ENCODE data around the gene QKI. TPM values are rescaled to one million over a fixed set of nuclear protein-coding genes. Genes with fewer than 3 reads are reported as not detected.

Gene QKI
- total RNA-seq, 2 donors from 2014 or later: 63.0 to 316 TPM

- H3K27me3 ChIP-seq (replicated peaks; ENCODE audit: insufficient read depth): no peaks in the 10 kb centered on the region
- intact Hi-C loops (cut with DNase I): no loop called here
- no peak for TF ChIP-seq POLR2A (IDR thresholded peaks at IDR 0.05)
- TF ChIP-seq, protein P1, sequence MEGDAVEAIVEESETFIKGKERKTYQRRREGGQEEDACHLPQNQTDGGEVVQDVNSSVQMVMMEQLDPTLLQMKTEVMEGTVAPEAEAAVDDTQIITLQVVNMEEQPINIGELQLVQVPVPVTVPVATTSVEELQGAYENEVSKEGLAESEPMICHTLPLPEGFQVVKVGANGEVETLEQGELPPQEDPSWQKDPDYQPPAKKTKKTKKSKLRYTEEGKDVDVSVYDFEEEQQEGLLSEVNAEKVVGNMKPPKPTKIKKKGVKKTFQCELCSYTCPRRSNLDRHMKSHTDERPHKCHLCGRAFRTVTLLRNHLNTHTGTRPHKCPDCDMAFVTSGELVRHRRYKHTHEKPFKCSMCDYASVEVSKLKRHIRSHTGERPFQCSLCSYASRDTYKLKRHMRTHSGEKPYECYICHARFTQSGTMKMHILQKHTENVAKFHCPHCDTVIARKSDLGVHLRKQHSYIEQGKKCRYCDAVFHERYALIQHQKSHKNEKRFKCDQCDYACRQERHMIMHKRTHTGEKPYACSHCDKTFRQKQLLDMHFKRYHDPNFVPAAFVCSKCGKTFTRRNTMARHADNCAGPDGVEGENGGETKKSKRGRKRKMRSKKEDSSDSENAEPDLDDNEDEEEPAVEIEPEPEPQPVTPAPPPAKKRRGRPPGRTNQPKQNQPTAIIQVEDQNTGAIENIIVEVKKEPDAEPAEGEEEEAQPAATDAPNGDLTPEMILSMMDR (IDR thresholded peaks at IDR 0.05): no peak
- no peak for TF ChIP-seq POLR2AphosphoS5 (IDR thresholded peaks at IDR 0.05)
- no peaks in the 10 kb centered on the region for H3K4me1 ChIP-seq (replicated peaks)
- no peak overlapping the region for H3K4me3 ChIP-seq
- DNase-seq (ENCODE audit: low spot score): no peak
- no peak overlapping the region for H3K27ac ChIP-seq
- H3K36me3 ChIP-seq: no peaks in the 10 kb centered on the region
- H3K9me3 ChIP-seq: no peaks in the 10 kb centered on the region
Observed at GRCh38 chr6:163516908-163517307, 102.4 kb downstream of the QKI start.

DNA sequence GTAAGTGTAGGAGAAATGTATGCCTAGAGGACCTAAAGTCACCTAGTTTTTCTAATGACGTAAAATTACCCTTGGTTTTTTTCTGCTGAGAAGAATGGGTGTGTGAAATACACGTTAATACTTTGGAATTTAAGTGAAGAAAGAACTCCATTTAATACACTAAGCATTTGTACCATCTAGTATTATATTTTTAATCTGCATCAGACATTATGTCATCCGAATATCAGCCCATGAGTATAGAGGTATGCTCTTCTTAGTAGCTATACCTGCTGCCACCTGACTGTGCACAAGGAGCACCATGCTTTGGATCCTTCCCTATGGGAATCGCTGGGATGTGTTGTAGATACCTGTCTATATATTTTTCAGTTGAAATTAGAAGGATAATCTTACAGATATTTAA is 106.4 kb downstream of the QKI start:
- no peaks in the 10 kb centered on the region for H3K4me1 ChIP-seq (replicated peaks)
- intact Hi-C loops (cut with DNase I): no loop called here
- H3K36me3 ChIP-seq: no peaks in the 10 kb centered on the region
- no peaks in the 10 kb centered on the region for H3K9me3 ChIP-seq
- TF ChIP-seq POLR2A (IDR thresholded peaks at IDR 0.05) (no peak), POLR2AphosphoS5 (IDR thresholded peaks at IDR 0.05) (no peak)
- TF ChIP-seq, protein P1 (IDR thresholded peaks at IDR 0.05): no peak
- no peak overlapping the region for H3K27ac ChIP-seq
- no peak for DNase-seq (ENCODE audit: low spot score)
- 97% methylated on average over 4 of the region's 4 CpGs for WGBS
- no peaks in the 10 kb centered on the region for H3K27me3 ChIP-seq (replicated peaks; ENCODE audit: insufficient read depth)
- H3K4me3 ChIP-seq: no peak overlapping the region

DNA sequence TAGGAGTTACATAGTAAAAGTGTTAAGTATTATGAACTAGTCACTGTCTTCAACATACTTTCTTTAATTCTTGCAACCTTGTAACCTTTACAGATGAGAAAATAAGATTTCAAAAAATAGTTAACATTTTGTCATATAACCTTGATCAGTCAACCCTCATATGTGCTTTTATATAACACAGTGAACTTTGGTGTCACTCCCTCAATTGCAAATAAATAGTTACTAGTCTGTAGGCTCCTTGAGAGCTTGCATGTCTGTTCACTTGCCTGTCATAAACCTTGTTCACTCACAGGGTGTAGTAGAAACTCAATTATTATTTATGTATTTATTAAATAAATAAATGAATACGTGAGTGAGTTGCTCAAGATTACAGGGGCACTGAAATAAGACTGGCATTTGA is 107.5 kb downstream of the QKI start:
- no peak for TF ChIP-seq POLR2AphosphoS5 (IDR thresholded peaks at IDR 0.05)
- TF ChIP-seq, protein P1 (IDR thresholded peaks at IDR 0.05): no peak
- Histone ChIP-seq H3K9me3 (no peaks in the 10 kb centered on the region), H3K4me3 (no peak overlapping the region), H3K4me1 (replicated peaks) (no peaks in the 10 kb centered on the region), H3K27ac (no peak overlapping the region), H3K36me3 (no peaks in the 10 kb centered on the region), H3K27me3 (replicated peaks; ENCODE audit: insufficient read depth) (no peaks in the 10 kb centered on the region)
- intact Hi-C loops (cut with DNase I): no loop called here
- 78% methylated on average over 1 of the region's 1 CpG for WGBS
- no peak for DNase-seq (ENCODE audit: low spot score)

- intact Hi-C loops (cut with DNase I): no loop called here
- TF ChIP-seq POLR2AphosphoS5 (IDR thresholded peaks at IDR 0.05): no peak
- TF ChIP-seq POLR2A (IDR thresholded peaks at IDR 0.05): no peak
- TF ChIP-seq, protein P1 (IDR thresholded peaks at IDR 0.05): no peak
- Histone ChIP-seq H3K4me3 (no peak overlapping the region), H3K4me1 (replicated peaks) (no peaks in the 10 kb centered on the region), H3K27ac (no peak overlapping the region), H3K9me3 (no peaks in the 10 kb centered on the region), H3K36me3 (no peaks in the 10 kb centered on the region), H3K27me3 (replicated peaks; ENCODE audit: insufficient read depth) (no peaks in the 10 kb centered on the region)
- no peak for DNase-seq (ENCODE audit: low spot score)
Observed at GRCh38 chr6:163525926-163526325, 111.4 kb downstream of the QKI start.

DNA sequence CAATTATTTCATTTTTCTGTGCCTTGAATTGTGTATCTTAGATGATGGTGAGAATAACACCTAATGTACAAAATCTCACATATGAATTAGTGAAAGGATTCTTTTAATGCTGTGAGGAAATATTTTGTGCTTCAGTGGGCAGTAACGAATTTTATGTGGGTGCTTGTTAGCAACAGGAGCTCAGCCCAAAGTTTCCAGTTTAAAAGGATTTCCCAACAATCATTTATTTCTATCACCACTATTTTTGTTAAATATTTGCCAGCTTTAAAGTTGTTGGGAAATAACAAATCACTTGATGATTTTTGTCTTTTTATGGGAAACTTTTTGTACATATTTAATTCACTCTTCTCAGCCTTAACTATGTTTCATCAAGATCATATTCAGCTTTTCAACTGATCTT is 111.8 kb downstream of the QKI start:
- TF ChIP-seq POLR2A (IDR thresholded peaks at IDR 0.05): no peak
- TF ChIP-seq POLR2AphosphoS5 (IDR thresholded peaks at IDR 0.05): no peak
- TF ChIP-seq, protein P1 (IDR thresholded peaks at IDR 0.05): no peak
- no peaks in the 10 kb centered on the region for H3K36me3 ChIP-seq
- H3K27ac ChIP-seq: no peak overlapping the region
- no peaks in the 10 kb centered on the region for H3K27me3 ChIP-seq (replicated peaks; ENCODE audit: insufficient read depth)
- no peak overlapping the region for H3K4me3 ChIP-seq
- H3K9me3 ChIP-seq: no peaks in the 10 kb centered on the region
- no peak for DNase-seq (ENCODE audit: low spot score)
- no peaks in the 10 kb centered on the region for H3K4me1 ChIP-seq (replicated peaks)
- 62% methylated on average over 1 of the region's 1 CpG for WGBS
- intact Hi-C loops (cut with DNase I): no loop called here

Measured in prostate gland (tissue), 2 donors.